CMK (cell line): ENCODE data around the gene CCL2.

Source experiments
- DNase-seq: peaks from one replicate; pipeline ENCODE4 v3.0.0-alpha.2; 2010; ENCODE audit warnings: low read depth

The CCL2 gene

DNA sequence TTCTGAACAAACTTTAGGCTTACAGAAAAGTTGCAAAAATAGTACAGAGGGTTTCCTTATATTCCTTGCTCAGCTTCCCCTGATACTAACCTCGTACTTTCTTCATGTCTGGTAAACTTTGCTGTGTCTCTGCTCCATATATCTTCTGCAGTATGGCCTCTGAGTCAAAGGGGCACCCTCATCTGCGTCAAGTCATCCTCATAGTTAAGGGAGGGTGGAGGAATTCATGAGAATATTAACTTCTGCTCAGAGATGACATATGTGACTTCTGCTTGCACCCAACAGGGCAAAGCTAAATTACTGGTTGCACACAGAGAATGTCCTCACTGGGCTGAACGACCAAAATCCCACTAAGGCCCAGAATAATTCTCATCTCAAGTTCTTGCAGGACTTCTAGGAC is 10.6 kb downstream of the CCL2 start:
- no peak for DNase-seq

DNA sequence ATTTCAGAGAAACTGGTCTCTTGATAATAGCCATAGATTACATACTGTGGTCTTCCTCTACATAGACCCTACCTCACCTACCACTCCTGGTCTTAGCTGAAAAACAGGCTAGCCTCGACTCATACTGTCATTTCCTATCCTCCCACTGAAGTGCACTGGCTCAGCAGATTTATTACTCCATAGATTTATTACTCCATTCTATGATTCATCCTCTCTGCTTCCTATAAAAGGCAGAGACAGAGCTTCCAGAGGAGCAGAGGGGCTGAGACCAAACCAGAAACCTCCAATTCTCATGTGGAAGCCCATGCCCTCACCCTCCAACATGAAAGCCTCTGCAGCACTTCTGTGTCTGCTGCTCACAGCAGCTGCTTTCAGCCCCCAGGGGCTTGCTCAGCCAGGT is 14.9 kb downstream of the CCL2 start, which contains the start of gene CCL7:
Gene CCL7 (plus strand): TSS at position 253 of the 400 bp plus-strand sequence. CDS start 70 bp downstream, at position 323.
- no peak for DNase-seq

DNA sequence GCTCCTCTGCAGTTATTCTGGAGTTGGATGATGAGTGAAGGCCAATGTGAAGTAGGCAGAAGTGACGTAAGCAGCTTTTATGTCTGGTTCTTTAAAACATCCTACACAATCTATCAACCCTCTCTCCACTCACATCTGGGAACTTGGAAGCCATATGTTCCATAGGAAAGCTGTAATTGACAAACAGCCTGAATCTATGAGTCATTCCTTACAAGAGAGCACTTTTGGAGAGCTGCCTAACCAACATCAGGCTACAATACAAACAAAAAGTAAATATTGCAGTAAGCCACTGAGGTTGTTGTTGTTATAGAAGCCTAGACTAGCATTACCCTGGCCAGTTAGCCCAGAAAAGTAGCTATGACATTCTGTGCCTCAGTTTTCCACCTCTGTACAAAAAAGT is 20.8 kb downstream of the CCL2 start:
- DNase-seq, result no peak

DNA sequence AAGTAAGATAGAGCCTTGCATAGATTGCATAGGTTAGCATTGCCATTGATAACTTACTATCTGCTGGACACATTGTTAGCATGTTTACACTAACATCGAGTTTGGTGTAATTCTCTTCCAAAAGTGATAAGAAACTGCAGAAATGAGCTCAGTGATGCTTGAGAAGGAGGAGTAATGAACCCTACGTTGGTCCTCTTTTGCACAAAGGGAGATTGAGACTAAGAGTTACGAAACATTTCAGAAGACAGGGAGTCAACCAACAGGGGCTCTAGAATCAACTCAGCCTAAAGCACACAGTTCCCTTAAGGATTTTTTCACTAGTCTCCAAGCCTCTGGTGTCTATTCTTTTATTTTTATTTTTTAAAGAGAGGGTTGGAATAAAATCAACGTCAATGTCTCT is 21.7 kb downstream of the CCL2 start:
- no peak for DNase-seq

DNA sequence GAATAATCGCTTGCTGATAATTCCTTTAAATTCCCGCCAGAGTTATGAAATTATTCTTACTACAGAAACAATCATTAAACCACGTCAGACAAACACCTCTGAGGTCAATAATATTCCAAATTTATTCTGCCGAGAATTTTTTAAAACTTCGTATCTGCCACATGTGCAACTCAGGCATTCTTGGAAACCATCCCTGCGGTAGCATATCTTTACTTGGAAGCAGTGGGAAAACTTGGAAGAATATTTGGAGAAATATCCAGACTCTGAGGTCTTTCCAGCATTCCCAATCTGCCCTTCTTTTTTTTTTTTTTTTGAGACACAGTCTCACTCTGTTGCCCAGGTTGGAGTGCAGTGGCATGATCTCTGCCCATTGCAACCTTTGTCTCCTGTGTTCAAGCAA is 28.5 kb downstream of the CCL2 start:
- DNase-seq, result no peak

DNA sequence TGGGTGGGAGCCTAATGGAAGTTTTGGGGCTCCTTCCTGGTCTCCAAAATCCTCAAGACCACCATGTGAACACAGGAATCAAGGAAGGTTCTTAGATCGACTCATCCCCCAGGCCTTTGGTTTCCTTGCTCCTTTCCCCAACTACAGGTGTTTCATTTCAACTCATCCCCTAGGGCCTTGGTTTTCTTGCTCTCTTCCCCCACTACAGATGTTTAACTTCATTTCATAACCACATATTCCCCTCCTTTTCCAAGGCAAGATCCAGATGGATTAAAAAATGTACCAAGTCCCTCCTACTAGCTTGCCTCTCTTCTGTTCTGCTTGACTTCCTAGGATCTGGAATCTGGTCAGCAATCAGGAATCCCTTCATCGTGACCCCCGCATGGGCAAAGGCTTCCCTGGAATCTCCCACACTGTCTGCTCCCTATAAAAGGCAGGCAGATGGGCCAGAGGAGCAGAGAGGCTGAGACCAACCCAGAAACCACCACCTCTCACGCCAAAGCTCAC is 30.3 kb downstream of the CCL2 start, which contains the start of gene CCL11:
Gene CCL11 (plus strand): TSS at position 457 of the 507 bp plus-strand sequence. CDS start 67 bp downstream, outside the sequence.
- DNase-seq, result no peak

DNA sequence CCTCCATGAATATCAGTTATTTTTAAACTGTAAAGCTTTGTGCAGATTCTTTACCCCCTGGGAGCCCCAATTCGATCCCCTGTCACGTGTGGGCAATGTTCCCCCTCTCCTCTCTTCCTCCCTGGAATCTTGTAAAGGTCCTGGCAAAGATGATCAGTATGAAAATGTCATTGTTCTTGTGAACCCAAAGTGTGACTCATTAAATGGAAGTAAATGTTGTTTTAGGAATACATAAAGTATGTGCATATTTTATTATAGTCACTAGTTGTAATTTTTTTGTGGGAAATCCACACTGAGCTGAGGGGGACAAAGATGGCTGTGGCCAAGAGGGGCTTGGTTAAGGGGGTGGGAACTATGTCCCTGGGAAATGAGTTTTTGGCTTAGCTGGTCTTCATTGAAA is 32.8 kb downstream of the CCL2 start:
- no peak for DNase-seq

DNA sequence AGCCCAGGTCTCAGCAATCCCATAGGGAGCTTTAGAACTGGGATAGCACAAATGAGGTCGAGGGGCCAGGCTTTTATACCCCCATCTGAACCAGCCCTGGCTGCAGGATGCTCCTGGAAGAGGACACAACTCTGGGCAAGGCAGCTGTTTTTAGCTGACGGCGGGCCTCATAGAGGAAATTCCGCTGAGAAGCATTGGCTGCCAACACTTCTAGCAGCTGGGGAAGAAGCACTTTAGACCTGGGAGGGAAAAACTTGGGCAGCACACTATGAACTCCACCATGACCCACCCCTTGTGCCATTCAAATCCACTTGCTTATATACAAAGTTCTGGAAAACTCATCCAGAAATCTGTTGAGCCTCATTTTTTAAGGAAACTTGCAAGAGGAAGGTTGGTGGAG is 35.5 kb downstream of the CCL2 start:
- DNase-seq, result no peak

DNA sequence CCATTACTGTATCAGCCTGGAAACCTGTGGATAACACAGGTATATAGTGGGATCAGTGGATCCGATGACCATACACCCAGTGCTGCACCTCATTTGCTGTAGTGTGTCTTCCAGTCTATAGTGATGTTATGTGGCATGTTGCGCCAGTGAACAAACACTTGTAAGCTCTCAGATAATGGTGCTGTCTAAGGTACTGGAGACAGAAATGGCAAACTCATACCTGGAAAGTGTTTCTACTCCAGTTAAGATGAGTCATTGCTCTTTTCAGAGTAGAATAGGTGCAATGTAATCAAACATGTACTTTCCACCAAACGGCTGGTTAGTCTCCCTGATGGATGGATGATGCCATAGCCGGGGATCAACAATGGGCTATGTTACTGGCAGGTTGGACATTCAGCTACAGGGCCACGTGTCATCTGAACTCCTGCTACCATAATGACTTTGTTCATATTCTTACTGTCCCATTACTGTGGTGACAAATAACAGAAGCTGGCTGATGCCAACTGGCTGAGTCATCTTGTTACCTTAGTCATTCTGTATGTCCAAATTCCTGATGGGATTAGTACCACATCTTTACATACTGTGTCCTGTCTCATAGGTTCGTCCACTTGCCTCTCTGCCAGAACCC is 36.8 kb downstream of the CCL2 start:
- no peak for DNase-seq

DNA sequence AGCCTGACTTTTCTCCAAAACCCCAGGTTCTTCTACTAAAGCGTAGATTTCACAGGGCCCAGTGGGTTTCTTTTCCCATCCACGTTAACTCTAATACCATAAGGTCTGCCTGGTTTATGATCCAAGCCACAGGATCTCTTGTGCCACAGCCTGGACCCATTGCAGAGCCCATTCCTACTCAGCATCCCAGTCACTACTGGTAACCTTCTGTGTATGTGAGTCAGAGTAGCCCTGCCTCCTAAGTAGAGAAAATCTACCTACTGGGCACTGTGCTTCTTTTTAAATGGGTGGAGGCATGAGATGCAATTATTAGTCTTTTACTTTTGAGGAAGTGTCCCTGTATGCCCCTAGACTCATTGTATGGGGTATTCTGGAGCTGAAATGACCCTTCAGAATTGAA is 43.9 kb downstream of the CCL2 start:
- no peak for DNase-seq

DNA sequence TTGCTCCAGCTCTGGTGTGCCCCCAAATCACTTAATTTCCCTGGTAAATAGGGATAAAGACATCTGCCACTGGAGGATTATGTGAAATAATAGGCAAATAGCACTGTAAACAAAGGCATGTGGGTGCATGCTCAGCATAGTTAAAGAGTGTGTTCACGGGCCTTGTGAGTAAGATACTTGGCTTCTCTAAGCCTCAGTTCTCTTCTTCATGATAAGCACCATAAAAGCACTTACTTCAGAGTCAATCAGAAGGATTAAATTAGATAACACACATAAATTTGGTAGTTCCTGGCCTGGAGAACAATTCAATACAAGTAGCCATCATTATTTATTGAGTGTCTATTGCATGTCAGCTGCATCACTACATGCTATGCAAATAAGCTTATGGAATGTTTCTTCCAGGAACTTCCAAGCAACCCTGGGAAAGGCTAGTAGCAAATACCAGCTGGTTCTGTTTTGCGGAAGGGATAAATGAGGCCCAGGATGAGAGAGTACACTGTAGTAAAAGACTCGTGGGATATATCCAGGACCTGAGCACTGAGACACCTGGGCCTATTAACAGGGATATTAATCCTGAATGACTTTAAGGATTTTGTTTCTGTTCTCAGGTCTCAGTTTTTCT is 45.0 kb downstream of the CCL2 start:
- no peak for DNase-seq

DNA sequence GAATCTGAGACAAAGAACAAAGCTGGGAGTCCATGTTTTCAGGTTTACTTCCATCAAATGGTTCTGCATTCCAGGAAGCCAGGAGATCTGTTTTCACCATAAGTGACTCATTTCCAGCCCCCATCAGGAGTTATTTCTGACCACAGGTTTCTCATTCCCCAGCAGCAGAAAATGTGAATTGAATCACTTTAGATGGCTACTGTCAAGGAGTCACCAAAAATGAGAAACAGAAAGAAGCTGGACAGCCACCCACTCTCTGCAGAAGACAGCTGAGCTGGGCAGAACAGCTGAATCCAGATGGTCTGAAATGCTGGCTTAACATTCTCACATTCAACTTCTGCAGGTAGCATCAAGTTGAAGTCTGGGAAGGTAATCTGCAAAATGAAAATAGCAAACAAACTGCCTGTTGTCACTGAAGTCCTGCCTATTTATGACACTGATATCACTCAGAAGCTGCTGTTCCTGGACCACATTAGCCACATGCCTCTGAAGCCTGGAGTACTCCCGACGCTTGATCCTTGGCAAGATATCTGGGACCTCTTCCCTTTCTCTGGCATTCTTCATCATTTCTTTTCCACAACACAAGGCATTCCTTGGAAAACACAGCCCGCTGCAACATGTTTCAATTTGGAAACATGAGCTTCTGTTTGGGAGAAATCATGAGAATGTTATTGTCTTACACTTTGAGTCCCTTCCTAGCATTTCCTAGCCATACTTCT is 45.7 kb downstream of the CCL2 start:
- DNase-seq, result no peak

DNA sequence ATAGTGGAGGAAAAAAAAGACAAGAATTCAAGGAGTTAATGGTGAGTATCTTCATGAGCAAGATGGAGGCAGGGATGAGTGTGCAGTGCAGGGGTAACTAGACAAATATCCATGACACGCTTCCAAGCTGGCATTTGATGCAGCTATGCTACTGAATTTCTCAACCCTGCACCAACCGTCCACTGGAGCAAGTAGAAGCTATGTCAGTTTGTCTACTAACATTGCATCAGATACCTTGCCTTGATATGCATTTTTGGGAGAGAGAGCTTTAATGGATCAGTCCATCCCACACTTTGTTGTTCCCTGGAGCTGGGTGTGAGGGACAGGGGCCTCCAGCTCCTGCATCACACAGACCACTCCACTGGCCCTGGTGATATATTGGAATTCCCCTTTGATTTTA is 46.9 kb downstream of the CCL2 start:
- DNase-seq, result no peak

DNA sequence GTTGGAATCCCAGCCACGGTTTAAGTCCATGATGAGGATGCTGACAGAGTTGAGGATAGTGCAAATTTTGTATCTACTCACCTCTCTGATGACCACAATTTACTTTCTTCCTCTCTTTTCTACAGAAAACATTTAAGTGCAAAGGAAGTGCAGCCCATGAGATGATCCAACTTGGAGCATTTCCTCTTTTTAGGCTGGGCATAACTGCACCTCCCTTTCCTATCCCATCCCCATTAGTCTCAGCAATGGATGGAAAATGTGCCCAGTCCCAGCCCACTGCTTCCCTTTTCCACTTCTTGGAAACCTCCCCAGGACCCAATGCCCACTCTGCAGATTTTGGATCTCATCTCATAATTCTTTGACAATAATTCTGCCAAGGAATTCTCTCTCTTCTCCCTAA is 47.6 kb downstream of the CCL2 start:
- no peak for DNase-seq

DNA sequence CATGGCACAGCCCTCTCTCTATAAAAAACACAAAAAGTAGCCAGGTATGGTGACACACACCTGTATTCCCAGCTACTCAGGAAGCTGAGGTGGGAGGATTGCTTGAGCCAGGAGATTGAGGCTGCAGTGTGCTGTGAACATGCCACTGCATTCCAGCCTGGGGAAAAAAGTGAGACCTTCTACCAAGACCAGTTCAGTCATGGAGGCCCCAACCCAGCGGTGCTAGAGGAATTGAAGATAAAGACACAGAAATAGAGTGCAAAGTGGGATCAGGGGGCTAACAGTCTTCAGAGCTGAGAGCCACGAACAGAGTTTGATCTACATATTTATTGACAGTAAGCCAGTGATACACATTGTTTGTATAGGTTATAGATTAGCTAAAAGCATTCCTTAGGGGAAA is 48.5 kb downstream of the CCL2 start:
- no peak for DNase-seq

DNA sequence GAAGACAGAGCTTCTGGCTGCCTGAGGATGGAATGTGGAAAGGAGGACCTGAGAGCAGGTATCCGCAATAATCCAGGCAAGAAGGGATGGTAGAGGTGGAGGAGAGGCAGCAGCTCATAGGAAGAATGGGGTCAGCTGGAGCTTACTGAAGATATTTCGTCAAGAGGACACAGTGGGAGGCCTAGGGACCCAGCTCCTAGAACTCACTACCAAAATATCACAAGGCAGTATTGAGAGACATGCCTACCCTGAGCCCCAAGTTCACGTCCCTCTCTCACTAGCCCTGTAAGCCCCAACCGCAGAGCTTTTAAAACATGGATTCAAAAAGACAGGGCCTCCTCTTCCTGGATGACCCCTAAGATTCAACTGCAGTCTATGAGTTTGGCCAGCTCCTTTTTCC is 50.0 kb downstream of the CCL2 start:
- no peak for DNase-seq

DNA sequence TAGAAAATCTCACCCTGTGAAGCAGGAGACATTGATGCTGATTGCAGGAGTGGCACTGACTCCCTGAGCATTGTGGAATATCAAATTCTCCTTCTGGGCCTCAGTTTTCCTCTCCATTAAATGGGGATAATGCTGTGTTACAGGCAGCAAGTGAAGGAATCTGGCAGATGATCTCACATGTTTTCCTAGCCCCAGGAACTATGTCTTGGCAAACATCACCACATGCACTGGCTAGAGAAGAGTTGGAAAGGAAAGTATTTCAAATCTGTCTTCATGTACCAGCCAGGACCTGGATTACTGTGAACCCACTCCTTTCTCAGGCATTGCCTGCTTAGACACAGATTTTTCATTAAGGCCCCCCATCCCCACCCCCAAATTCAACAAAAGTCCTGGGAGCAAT is 50.5 kb downstream of the CCL2 start:
- DNase-seq, result no peak

DNA sequence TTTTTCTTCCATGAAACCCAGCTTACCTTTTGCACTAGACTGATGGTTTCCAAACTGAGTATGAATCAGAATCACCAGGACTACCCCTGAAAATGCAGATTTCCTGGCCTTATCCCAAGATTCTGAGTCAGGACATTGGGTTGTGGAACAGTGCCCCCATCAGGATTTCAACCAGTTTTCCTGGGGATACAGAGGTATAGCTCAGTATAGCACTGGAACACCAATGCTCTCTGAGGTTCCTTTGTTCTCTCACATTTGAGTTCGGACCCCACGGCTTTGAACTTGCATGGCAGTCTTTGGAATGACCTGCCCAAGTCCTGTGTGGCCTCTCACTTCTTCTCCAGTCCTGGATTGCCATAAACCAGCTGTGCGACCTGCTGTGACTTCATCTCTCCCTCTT is 51.4 kb downstream of the CCL2 start:
- no peak for DNase-seq
